G401 (cell line): ENCODE measurements around the gene MAP3K7CL. TPM values are rescaled to one million over a fixed set of nuclear protein-coding genes. Genes with fewer than 3 reads are reported as not detected.

Experiments
- DNase-seq: peaks from one replicate; pipeline ENCODE4 v3.0.0-alpha.2; 2015; ENCODE audit warnings: low spot score
- in situ Hi-C: cut with HindIII; loops from 2 replicates; pipeline ENCODE4 v1.10.0; 2016; ENCODE audit warnings: low sequenced_read_pairs, mixed read lengths
- total RNA-seq: library from RNA; depleted of rRNA; stranded (reverse); fragments of >200 nt; shearing (Covaris generic); gene quantifications from 2 replicates; pipeline ENCODE4 v1.2.3, GENCODE V29; 2014; rRNA removed

The MAP3K7CL gene
- total RNA-seq, 1 experiment from 2014 or later: 1.9 TPM

DNA sequence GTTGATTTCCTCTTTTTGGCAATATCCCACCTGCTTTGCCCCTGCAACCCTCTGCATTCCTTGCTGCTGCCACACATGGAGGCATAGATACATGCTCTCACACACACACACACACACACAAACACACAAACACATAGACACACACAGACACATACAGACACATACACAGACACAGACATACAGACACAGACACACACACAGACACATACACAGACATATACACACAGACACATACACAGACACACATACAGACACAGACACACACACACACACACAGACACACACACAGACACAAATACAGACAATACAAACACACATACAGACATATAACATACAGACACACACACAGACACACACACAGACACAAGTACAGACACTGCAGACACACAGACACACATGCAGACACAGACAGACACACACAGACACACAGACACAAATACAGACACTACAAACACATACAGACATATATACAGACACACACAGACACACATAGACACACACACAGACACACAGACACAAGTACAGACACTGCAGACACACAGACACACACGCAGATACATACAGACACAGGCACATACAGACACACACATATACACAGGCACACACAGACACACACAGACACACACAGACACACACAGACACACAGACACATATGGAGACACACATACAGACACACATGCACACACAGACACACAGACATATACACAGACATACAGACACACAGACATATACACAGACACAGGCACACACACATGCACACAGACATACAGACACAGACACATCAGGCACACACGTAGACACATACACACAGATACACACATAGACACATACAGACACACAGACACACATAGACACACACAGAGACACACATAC lies 83.3 kb downstream of the MAP3K7CL start:
- DNase-seq: no peak
- in situ Hi-C loops: no loop called here

DNA sequence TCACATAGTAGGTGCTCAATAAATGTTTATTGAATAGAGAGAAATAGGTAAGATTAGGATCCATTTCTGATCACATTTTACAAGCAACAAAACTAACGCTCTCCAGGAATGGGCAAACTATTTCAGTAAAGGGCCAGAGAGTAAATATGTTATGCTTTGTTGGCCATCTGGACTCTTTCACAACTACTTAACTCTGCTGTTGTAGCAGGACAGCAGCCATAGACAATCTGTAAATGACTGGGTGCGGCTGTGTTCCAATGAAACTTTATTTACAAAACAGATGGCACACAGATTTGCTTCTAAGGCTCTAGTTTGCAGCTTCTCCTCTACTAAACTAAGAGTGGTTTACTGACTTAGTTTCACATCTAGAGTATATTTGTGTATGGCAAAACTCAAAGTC lies 85.3 kb downstream of the MAP3K7CL start:
- DNase-seq: no peak
- in situ Hi-C loops: no loop called here

DNA sequence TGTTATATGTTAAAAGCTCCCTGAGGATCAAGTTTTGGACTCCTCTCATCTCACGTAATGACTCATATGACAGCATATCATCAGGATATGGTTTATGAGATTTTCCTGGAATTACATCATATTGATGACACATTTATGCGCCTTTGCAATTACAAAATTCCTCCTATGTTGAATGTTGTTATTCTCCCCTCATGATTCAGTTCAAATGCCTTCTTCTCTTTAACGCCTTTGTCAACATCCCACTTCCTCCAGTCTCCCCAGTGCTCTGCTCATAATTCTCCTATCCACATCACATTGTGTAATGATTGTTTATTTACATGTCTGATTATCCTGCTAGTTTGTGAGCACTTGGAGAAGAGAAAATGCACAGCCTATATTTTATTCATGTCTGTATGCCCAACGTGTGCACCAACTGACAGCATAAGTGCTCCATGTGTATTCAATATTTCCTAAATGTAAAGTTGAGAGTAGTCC lies 87.4 kb downstream of the MAP3K7CL start:
- in situ Hi-C loops: no loop called here
- no peak for DNase-seq

DNA sequence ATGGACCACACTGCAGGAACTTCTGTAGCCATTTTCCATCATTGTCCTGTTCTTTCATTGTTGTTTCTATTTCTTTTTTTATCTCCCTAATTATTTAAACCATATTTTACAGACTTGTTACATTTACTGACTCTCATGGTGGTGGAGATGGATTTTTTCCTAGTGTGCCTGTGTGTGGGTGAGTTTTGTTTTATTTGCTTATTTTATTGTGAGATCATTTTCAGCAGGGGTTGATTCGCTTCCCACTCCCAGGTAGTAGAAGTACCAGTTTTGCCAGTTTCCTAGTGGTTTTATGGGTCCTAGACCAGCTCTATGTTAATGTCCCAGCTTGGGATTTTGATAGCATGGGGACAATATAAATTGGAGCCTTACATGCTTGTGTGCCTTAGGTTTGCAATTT lies 88.3 kb downstream of the MAP3K7CL start:
- DNase-seq: no peak
- in situ Hi-C loops: no loop called here

DNA sequence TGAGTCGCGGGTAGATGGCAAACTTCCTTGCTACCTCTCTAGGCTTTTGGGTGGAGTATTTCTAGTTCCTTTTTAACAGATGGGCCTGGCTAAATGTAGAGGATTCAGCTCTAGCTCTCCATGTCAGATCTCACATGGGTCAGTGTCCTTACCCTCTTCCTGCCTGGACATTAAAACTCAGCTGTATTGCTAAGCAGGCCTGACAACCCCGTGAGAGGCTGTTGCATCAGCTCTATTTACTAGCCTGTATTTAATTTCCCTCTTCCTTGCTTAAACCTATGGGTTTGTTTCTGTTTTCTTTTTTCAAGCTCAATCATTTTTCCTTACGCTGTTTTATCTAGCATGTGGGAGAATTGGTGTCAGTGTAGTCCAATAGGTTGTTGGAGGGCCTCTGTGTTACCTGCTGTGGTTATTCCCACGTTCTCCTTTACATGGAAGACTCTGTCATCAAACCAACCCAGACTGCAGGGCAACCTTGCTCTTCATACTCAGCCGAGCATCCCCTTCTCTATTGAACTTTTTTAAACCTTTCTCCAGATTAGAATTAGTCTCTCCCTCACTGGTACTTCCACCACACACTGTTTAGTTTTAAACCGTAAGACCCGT lies 88.8 kb downstream of the MAP3K7CL start:
- in situ Hi-C loops: no loop called here

DNA sequence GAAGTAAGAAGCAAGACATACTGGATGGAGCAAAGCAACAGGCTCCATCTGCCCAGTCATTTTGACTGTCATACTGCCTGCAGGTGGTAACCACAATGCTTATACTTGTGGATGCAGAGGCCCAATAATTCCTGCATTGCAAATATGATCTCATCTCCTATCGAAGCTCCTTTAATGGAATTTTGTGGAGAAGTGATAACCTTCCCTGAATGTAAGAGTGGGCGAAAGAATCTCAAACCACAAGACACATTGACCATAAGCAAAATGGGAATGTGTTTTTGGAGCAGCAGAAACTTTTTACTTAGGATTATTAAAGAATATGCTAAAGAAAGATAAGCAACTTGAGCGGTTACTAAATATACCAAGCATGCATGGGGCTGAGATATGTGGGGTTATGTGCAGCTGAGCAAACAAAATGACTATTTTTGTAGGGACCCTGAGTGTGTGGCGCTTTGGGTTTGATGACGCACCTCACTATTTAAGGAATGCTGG lies 90.9 kb downstream of the MAP3K7CL start:
- in situ Hi-C loops: no loop called here
- no peak for DNase-seq

More for the DNA sequence above, 88.8 kb downstream of the MAP3K7CL start:
- no peak for DNase-seq

DNA sequence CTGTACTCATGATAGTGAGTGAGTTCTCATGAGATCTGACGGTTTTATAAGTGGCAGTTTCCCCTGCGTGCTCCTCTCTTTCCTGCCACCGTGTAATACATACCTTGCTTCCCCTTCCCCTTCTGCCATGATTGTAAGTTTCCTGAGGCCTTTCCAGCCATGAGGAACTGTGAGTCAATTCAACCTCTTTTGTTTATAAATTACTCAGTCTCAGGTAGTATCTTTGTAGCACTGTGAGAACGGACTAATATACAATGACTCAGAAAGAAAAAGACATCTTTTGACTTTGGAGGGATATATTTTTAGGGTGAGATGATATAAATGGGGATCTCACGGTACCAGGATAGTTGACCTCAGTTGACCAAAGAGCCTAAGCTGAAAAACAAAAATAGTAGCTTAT lies 93.6 kb downstream of the MAP3K7CL start:
- in situ Hi-C loops: no loop called here
- DNase-seq: no peak

Other genes starting within 250 kb of the MAP3K7CL start
- gene LTN1, start 137.8 kb upstream of the MAP3K7CL start, total RNA-seq: 48.2 and 79.4 TPM in 2 replicates
- 1.2 and 5.5 TPM in 2 replicates for gene RWDD2B, start 111.3 kb upstream of the MAP3K7CL start, total RNA-seq
- gene USP16, start 106.0 kb upstream of the MAP3K7CL start, total RNA-seq: 36.2 and 46.4 TPM in 2 replicates
- 1,037 and 1,164 TPM in 2 replicates for gene CCT8, start 57.0 kb upstream of the MAP3K7CL start, total RNA-seq
- gene BACH1, start 168.3 kb downstream of the MAP3K7CL start, total RNA-seq: 25.7 and 45.2 TPM in 2 replicates